Measurements from ENCODE around the gene NEK11.

Gene NEK11

GRCh38 chr3:131224886-131225550 is 198.3 kb downstream of the NEK11 start:
- peak; percentile 27 for DNase-seq

GRCh38 chr3:131228522-131228921 is 201.8 kb downstream of the NEK11 start:
- no peak for DNase-seq

- no peak for DNase-seq
These were observed 205.2 kb downstream of the NEK11 start for GRCh38 chr3:131231710-131232389.

- no peak for DNase-seq
These were observed 206.1 kb downstream of the NEK11 start for GRCh38 chr3:131232711-131233267.

- no peak for DNase-seq
These were observed 207.4 kb downstream of the NEK11 start for GRCh38 chr3:131233900-131234668.

- no peak for DNase-seq
These were observed 209.7 kb downstream of the NEK11 start for GRCh38 chr3:131236421-131236820.

GRCh38 chr3:131238496-131238895 is 211.8 kb downstream of the NEK11 start:
- DNase-seq = no peak

GRCh38 chr3:131239267-131239666 is 212.6 kb downstream of the NEK11 start:
- no peak for DNase-seq

GRCh38 chr3:131242201-131242600 is 215.5 kb downstream of the NEK11 start:
- DNase-seq = no peak

- DNase-seq = no peak
These were observed 223.8 kb downstream of the NEK11 start for GRCh38 chr3:131250466-131250865.

- DNase-seq = no peak
These were observed 233.8 kb downstream of the NEK11 start for GRCh38 chr3:131260525-131260924.

GRCh38 chr3:131261104-131261503 is 234.4 kb downstream of the NEK11 start:
- no peak for DNase-seq

GRCh38 chr3:131275556-131275955 is 248.9 kb downstream of the NEK11 start:
- no peak for DNase-seq

- DNase-seq = peak; percentile 42
These were observed 251.3 kb downstream of the NEK11 start for GRCh38 chr3:131277836-131278497.

GRCh38 chr3:131279577-131279976 is 252.9 kb downstream of the NEK11 start:
- no peak for DNase-seq

- DNase-seq = no peak
These were observed 255.7 kb downstream of the NEK11 start for GRCh38 chr3:131282379-131282778.

GRCh38 chr3:131282967-131283366 is 256.3 kb downstream of the NEK11 start:
- no peak for DNase-seq

GRCh38 chr3:131283862-131284261 is 257.2 kb downstream of the NEK11 start:
- DNase-seq = no peak

- DNase-seq = no peak
These were observed 257.6 kb downstream of the NEK11 start for GRCh38 chr3:131284302-131284701.

GRCh38 chr3:131285456-131285855 is 258.8 kb downstream of the NEK11 start:
- no peak for DNase-seq

GRCh38 chr3:131299836-131300235 is 273.2 kb downstream of the NEK11 start:
- peak; percentile 5 for DNase-seq

- peak; percentile 28 for DNase-seq
These were observed 277.2 kb downstream of the NEK11 start for GRCh38 chr3:131303848-131304247.

GRCh38 chr3:131304890-131305289 is 278.2 kb downstream of the NEK11 start:
- no peak for DNase-seq
